Measurements from ENCODE around the gene PTBP1. TPM values are rescaled to one million over a fixed set of nuclear protein-coding genes. Genes with fewer than 3 reads are reported as not detected.
"Not testable (repeated sequence)": the region's sequence is repeated elsewhere in the genome, so short reads cannot be mapped to it uniquely, and the experiment has no call there.

Gene PTBP1
- total RNA-seq, 1 experiment from 2014 or later: 515 TPM

- in situ Hi-C loops (cut with HindIII; ENCODE audit: low pct_unique_long_range_greater_than_20kb, low sequenced_read_pairs): no loop called here
- Histone ChIP-seq H3K27ac (ENCODE audit: low read length) (no peak overlapping the region), H3K4me3 (ENCODE audit: low read depth in 2 of 2, low read length in 2 of 2) (no peak overlapping the region), H3K4me1 (ENCODE audit: control insufficient read depth, insufficient read depth, low read length) (peaks cover 7% of the 10 kb centered on the region), H3K27me3 (ENCODE audit: control insufficient read depth, insufficient read depth, low read length) (no peaks in the 10 kb centered on the region), H3K36me3 (ENCODE audit: control insufficient read depth, insufficient read depth, low read length) (no peaks in the 10 kb centered on the region), H3K9me3 (ENCODE audit: control insufficient read depth, insufficient read depth, low read depth, low read length) (no peaks in the 10 kb centered on the region)
- CTCF ChIA-PET: no interaction called here
- POLR2A ChIA-PET: no interaction called here
- BruUV-seq (replicated peaks): no TSS peak
- TF ChIP-seq REST (IDR thresholded peaks at IDR 0.05; ENCODE audit: insufficient read depth in 1 of 2, low read depth in 2 of 2, low read length in 1 of 2) (no peak), CTCF (IDR thresholded peaks at IDR 0.05) (no peak), POLR2AphosphoS5 (IDR thresholded peaks at IDR 0.05; ENCODE audit: low read depth, low read length) (no peak), TCF7L2 (IDR thresholded peaks at IDR 0.05; ENCODE audit: low read depth, low read length) (no peak)
- ATAC-seq (no peak), DNase-seq (ENCODE audit: low read depth, low spot score) (no peak)
- intact Hi-C loops (cut with micrococcal nuclease; ENCODE audit: unreplicated experiment): no loop called here
These were observed 55.8 kb downstream of the PTBP1 start for GRCh38 chr19:853014-853585.

- H3K4me3 ChIP-seq (ENCODE audit: low read depth in 2 of 2, low read length in 2 of 2); CTCF ChIA-PET; ATAC-seq; POLR2A ChIA-PET; BruUV-seq (replicated peaks); in situ Hi-C loops (cut with HindIII; ENCODE audit: low pct_unique_long_range_greater_than_20kb, low sequenced_read_pairs); DNase-seq (ENCODE audit: low read depth, low spot score); H3K27me3 ChIP-seq (ENCODE audit: control insufficient read depth, insufficient read depth, low read length); H3K4me1 ChIP-seq (ENCODE audit: control insufficient read depth, insufficient read depth, low read length); H3K9me3 ChIP-seq (ENCODE audit: control insufficient read depth, insufficient read depth, low read depth, low read length); intact Hi-C loops (cut with micrococcal nuclease; ENCODE audit: unreplicated experiment); H3K27ac ChIP-seq (ENCODE audit: low read length); H3K36me3 ChIP-seq (ENCODE audit: control insufficient read depth, insufficient read depth, low read length): not testable (repeated sequence)
These were observed 56.5 kb downstream of the PTBP1 start for GRCh38 chr19:853614-854220.

- POLR2A ChIA-PET: no interaction called here
These were observed 57.3 kb downstream of the PTBP1 start for GRCh38 chr19:854549-854948.

More at GRCh38 chr19:854549-854948, 57.3 kb downstream of the PTBP1 start:
- in situ Hi-C loops (cut with HindIII; ENCODE audit: low pct_unique_long_range_greater_than_20kb, low sequenced_read_pairs) (no loop called here), intact Hi-C loops (cut with micrococcal nuclease; ENCODE audit: unreplicated experiment) (no loop called here)
- BruUV-seq (replicated peaks): no TSS peak
- CTCF ChIA-PET: no interaction called here
- H3K27me3 ChIP-seq (ENCODE audit: control insufficient read depth, insufficient read depth, low read length): no peaks in the 10 kb centered on the region
- no peaks in the 10 kb centered on the region for H3K9me3 ChIP-seq (ENCODE audit: control insufficient read depth, insufficient read depth, low read depth, low read length)
- no peaks in the 10 kb centered on the region for H3K36me3 ChIP-seq (ENCODE audit: control insufficient read depth, insufficient read depth, low read length)
- ATAC-seq (no peak), DNase-seq (ENCODE audit: low read depth, low spot score) (no peak)
- no peak overlapping the region for H3K27ac ChIP-seq (ENCODE audit: low read length)
- TF ChIP-seq SIN3A (IDR thresholded peaks at IDR 0.05; ENCODE audit: borderline replicate concordance, insufficient read depth, low read depth, low read length): no peak
- no peak for TF ChIP-seq POLR2AphosphoS5 (IDR thresholded peaks at IDR 0.05; ENCODE audit: low read depth, low read length)
- no peak for TF ChIP-seq TCF7L2 (IDR thresholded peaks at IDR 0.05; ENCODE audit: low read depth, low read length)
- no peak for TF ChIP-seq REST (IDR thresholded peaks at IDR 0.05; ENCODE audit: insufficient read depth in 1 of 2, low read depth in 2 of 2, low read length in 1 of 2)
- no peak for TF ChIP-seq CTCF (IDR thresholded peaks at IDR 0.05)
- H3K4me1 ChIP-seq (ENCODE audit: control insufficient read depth, insufficient read depth, low read length): peaks cover 9% of the 10 kb centered on the region
- no peak overlapping the region for H3K4me3 ChIP-seq (ENCODE audit: low read depth in 2 of 2, low read length in 2 of 2)

Data from Panc1 (cell line).